ENCODE results near the gene ARID2.

The ARID2 gene

GRCh38 chr12:45773747-45774146 is 44.2 kb downstream of the ARID2 start:
- DNase-seq (ENCODE audit: low read depth), result no peak

GRCh38 chr12:45774508-45775162 is 45.1 kb downstream of the ARID2 start:
- no peak for DNase-seq (ENCODE audit: low read depth)

- no peak for DNase-seq (ENCODE audit: low read depth)
These were observed 46.0 kb downstream of the ARID2 start for GRCh38 chr12:45775465-45775864.

GRCh38 chr12:45775964-45776363 is 46.5 kb downstream of the ARID2 start:
- DNase-seq (ENCODE audit: low read depth), result no peak

- no peak for DNase-seq (ENCODE audit: low read depth)
These were observed 50.4 kb downstream of the ARID2 start for GRCh38 chr12:45779936-45780335.

GRCh38 chr12:45781080-45781479 is 51.6 kb downstream of the ARID2 start:
- DNase-seq (ENCODE audit: low read depth), result no peak

- DNase-seq (ENCODE audit: low read depth), result no peak
These were observed 55.8 kb downstream of the ARID2 start for GRCh38 chr12:45785315-45785714.

- DNase-seq (ENCODE audit: low read depth), result no peak
These were observed 59.5 kb downstream of the ARID2 start for GRCh38 chr12:45789025-45789424.

GRCh38 chr12:45794422-45794821 is 64.9 kb downstream of the ARID2 start:
- no peak for DNase-seq (ENCODE audit: low read depth)

GRCh38 chr12:45801625-45802024 is 72.1 kb downstream of the ARID2 start:
- no peak for DNase-seq (ENCODE audit: low read depth)

GRCh38 chr12:45803111-45803510 is 73.6 kb downstream of the ARID2 start:
- DNase-seq (ENCODE audit: low read depth), result no peak

- no peak for DNase-seq (ENCODE audit: low read depth)
These were observed 87.1 kb downstream of the ARID2 start for GRCh38 chr12:45816652-45817051.

GRCh38 chr12:45827974-45828373 is 98.5 kb downstream of the ARID2 start:
- DNase-seq (ENCODE audit: low read depth), result no peak

- DNase-seq (ENCODE audit: low read depth), result no peak
These were observed 98.9 kb downstream of the ARID2 start for GRCh38 chr12:45828402-45828801.

GRCh38 chr12:45831590-45831989 is 102.1 kb downstream of the ARID2 start:
- DNase-seq (ENCODE audit: low read depth), result no peak

GRCh38 chr12:45833401-45833800 is 103.9 kb downstream of the ARID2 start:
- DNase-seq (ENCODE audit: low read depth), result no peak

- DNase-seq (ENCODE audit: low read depth), result no peak
These were observed 105.3 kb downstream of the ARID2 start for GRCh38 chr12:45834809-45835208.

- no peak for DNase-seq (ENCODE audit: low read depth)
These were observed 110.4 kb downstream of the ARID2 start for GRCh38 chr12:45839917-45840316.

- no peak for DNase-seq (ENCODE audit: low read depth)
These were observed 119.8 kb downstream of the ARID2 start for GRCh38 chr12:45849289-45849688.

GRCh38 chr12:45850302-45850701 is 120.8 kb downstream of the ARID2 start:
- DNase-seq (ENCODE audit: low read depth), result no peak

GRCh38 chr12:45852508-45852907 is 123.0 kb downstream of the ARID2 start:
- no peak for DNase-seq (ENCODE audit: low read depth)

GRCh38 chr12:45853550-45853949 is 124.0 kb downstream of the ARID2 start:
- DNase-seq (ENCODE audit: low read depth), result no peak

GRCh38 chr12:45863332-45863731 is 133.8 kb downstream of the ARID2 start:
- no peak for DNase-seq (ENCODE audit: low read depth)

- DNase-seq (ENCODE audit: low read depth), result no peak
These were observed 136.8 kb downstream of the ARID2 start for GRCh38 chr12:45866299-45866698.

- DNase-seq (ENCODE audit: low read depth), result no peak
These were observed 142.9 kb downstream of the ARID2 start for GRCh38 chr12:45872446-45872845.
